AG09309 (cell line): ENCODE results near the gene INSRR.

ENCODE experiments used
- DNase-seq: peaks from one replicate; pipeline ENCODE4 v3.0.0-alpha.2; 2010; ENCODE audit warnings: low read depth
- H3K4me3 ChIP-seq: 2 replicates; pipeline ENCODE4 v1.5.1; 2011; ENCODE audit warnings: mild to moderate bottlenecking, low read depth, low read length, moderate library complexity; ENCODE audit not compliant: control insufficient read depth
- TF ChIP-seq, protein P1 (sequence below): IDR thresholded peaks from 2 replicates; pipeline ENCODE4 v1.5.1; 2011; ENCODE audit warnings: mild to moderate bottlenecking, low read depth, low read length, inconsistent platforms; ENCODE audit not compliant: insufficient read depth, control insufficient read depth; ENCODE audit errors: missing control alignments

Gene INSRR

DNA sequence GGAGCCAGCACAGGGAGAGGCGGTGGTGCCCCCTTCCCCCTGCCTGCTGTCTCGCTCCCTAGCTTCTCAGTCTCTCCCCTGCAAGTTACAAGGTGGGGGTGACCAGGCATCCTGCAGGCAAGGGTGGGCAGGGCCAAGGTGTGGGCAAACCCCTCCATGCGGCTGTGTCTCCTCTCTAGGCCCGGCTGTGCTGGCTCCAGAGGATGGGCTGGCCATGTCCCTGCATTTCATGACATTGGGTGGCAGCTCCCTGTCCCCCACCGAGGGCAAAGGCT lies 16.4 kb upstream of the INSRR start:
- TF ChIP-seq, protein P1, sequence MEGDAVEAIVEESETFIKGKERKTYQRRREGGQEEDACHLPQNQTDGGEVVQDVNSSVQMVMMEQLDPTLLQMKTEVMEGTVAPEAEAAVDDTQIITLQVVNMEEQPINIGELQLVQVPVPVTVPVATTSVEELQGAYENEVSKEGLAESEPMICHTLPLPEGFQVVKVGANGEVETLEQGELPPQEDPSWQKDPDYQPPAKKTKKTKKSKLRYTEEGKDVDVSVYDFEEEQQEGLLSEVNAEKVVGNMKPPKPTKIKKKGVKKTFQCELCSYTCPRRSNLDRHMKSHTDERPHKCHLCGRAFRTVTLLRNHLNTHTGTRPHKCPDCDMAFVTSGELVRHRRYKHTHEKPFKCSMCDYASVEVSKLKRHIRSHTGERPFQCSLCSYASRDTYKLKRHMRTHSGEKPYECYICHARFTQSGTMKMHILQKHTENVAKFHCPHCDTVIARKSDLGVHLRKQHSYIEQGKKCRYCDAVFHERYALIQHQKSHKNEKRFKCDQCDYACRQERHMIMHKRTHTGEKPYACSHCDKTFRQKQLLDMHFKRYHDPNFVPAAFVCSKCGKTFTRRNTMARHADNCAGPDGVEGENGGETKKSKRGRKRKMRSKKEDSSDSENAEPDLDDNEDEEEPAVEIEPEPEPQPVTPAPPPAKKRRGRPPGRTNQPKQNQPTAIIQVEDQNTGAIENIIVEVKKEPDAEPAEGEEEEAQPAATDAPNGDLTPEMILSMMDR = no peak

DNA sequence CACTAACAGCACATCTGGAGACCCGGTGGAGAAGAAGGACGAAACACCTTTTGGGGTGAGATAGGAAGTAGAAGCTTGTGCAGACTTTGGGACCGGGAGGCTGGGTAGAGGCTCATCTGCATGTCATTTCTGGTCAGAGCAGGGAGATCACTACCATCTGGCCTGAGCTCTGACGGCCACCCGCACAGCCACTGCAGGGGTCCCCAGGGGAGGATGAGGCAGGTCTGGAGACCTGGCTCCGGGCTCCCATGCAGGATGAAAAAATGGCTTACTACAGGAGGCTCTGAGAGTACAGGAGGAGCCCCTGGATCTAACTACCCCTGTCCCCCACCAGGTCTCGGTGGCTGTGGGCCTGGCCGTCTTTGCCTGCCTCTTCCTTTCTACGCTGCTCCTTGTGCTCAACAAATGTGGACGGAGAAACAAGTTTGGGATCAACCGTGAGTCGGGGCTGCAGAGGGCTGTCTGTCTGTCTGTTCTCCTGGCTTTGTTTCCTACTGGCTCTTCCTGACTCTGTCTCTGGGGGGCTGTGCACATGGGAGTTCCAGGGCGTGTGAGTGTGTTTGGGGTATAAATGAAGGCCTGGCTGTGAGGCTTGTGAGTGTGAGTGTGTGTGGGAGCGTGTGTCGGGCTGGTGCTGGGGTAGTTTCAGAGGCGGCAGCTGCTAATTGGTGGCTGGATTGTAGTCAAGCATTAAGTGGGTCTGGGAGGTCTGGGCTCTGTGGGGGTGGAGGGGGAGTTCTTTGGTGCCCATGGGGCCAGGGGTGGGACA lies 15.8 kb upstream of the INSRR start:
- TF ChIP-seq, protein P1 = no peak
- no peak overlapping the region for H3K4me3 ChIP-seq
- DNase-seq = no peak

More for the DNA sequence above, 16.4 kb upstream of the INSRR start:
- DNase-seq = no peak
- no peak overlapping the region for H3K4me3 ChIP-seq

DNA sequence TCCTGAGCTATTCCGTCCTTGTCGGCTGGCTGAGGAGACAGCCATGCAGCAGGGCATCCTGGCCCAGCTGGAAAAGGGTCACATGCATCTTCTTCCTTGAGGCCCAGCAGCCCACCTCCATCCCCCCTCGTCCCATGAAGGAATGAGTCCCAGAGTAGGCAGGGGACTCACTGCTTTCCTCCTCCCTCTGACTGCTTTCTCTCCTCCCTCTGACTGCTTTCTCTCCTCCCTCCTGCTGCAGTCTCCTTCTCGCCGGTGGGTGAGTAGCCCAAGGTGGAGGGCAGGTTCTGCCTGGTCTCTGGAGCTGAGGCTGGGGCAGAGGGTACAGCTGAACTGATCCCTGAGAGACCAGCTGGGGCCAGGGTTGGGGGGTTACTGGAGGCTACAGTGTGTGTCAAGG lies 15.2 kb upstream of the INSRR start:
- TF ChIP-seq, protein P1 = no peak

DNA sequence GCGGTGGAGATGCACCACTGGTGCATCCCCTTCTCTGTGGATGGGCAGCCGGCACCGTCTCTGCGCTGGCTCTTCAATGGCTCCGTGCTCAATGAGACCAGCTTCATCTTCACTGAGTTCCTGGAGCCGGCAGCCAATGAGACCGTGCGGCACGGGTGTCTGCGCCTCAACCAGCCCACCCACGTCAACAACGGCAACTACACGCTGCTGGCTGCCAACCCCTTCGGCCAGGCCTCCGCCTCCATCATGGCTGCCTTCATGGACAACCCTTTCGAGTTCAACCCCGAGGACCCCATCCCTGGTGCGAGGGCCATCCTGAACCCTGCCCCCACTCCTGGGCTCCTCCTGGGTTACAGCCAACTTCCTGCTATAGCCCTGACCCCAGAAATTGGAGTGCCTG lies 14.7 kb upstream of the INSRR start:
- DNase-seq = no peak
- TF ChIP-seq, protein P1 = no peak
- no peak overlapping the region for H3K4me3 ChIP-seq

More for the DNA sequence above, 15.2 kb upstream of the INSRR start:
- no peak overlapping the region for H3K4me3 ChIP-seq
- DNase-seq = no peak

DNA sequence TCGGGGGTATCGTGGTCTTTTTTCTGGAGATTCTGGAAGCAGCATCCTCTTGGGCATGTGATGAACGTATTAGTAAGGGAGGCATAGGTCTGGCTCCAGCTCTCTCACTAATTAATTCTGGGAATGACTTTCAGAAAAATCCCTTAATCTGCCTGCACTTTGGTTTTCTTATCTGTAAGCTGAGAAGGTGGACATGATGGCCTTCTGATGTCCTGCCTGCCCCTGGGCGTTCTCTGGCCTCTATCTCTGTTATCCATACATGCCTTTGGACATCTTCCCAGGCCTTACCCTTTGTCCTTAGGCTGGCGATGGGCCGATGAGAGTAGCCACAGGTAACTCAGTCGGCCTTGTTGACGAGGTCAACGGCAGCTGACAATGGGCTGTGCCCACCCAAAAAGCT lies 10.5 kb upstream of the INSRR start:
- DNase-seq = no peak
- TF ChIP-seq, protein P1 = no peak
- no peak overlapping the region for H3K4me3 ChIP-seq

DNA sequence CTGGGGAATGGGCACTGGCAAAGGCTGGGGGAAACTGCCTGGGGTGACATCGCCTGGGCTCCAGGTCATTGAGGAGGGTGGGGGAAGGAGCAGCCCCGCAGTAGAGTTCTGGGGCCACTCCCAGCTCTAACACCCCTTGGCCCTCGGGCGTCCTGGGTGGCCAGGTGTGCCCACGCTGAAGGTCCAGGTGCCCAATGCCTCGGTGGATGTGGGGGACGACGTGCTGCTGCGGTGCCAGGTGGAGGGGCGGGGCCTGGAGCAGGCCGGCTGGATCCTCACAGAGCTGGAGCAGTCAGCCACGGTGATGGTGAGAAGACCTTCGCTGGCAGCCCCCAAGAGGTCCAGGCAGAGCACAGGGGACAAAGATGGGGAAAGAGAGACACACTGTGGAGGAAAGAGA lies 9.4 kb upstream of the INSRR start:
- DNase-seq = no peak
- TF ChIP-seq, protein P1 = no peak
- no peak overlapping the region for H3K4me3 ChIP-seq
